GM15510 (cell line): ENCODE results near the gene EPM2AIP1.

ENCODE experiments used
- POLR2A ChIP-seq: IDR thresholded peaks from 3 replicates; pipeline ENCODE4 v1.6.1; 2011; ENCODE audit warnings: borderline replicate concordance; ENCODE audit not compliant: insufficient read length; ENCODE audit errors: extremely low read depth

Gene EPM2AIP1

GRCh38 chr3:36965440-36965839 lies 27.5 kb downstream of the EPM2AIP1 start:
- TF ChIP-seq POLR2A: no peak

GRCh38 chr3:36964817-36965216 lies 28.1 kb downstream of the EPM2AIP1 start:
- TF ChIP-seq POLR2A: no peak

GRCh38 chr3:36964331-36964730 lies 28.6 kb downstream of the EPM2AIP1 start:
- no peak for TF ChIP-seq POLR2A

- no peak for TF ChIP-seq POLR2A
Measured at GRCh38 chr3:36960502-36960901, 32.4 kb downstream of the EPM2AIP1 start.

- no peak for TF ChIP-seq POLR2A
Measured at GRCh38 chr3:36959821-36960220, 33.1 kb downstream of the EPM2AIP1 start.

- no peak for TF ChIP-seq POLR2A
Measured at GRCh38 chr3:36957862-36958686, 34.9 kb downstream of the EPM2AIP1 start.

- TF ChIP-seq POLR2A: no peak
Measured at GRCh38 chr3:36957063-36957462, 35.9 kb downstream of the EPM2AIP1 start.

GRCh38 chr3:36956155-36956554 lies 36.8 kb downstream of the EPM2AIP1 start:
- TF ChIP-seq POLR2A: no peak

- TF ChIP-seq POLR2A: no peak
Measured at GRCh38 chr3:36954452-36955134, 38.3 kb downstream of the EPM2AIP1 start.

- TF ChIP-seq POLR2A: no peak
Measured at GRCh38 chr3:36945333-36945980, 47.5 kb downstream of the EPM2AIP1 start.

GRCh38 chr3:36944641-36945270 lies 48.2 kb downstream of the EPM2AIP1 start, which contains the start of gene TRANK1:
TSS of gene TRANK1 (minus strand) at chr3:36945054. CDS start at chr3:36944809, 245 bp downstream.
- no peak for TF ChIP-seq POLR2A

GRCh38 chr3:36944012-36944640 lies 48.8 kb downstream of the EPM2AIP1 start:
- no peak for TF ChIP-seq POLR2A

- TF ChIP-seq POLR2A: no peak
Measured at GRCh38 chr3:36943601-36944000, 49.3 kb downstream of the EPM2AIP1 start.

GRCh38 chr3:36942638-36943248 lies 50.2 kb downstream of the EPM2AIP1 start:
- TF ChIP-seq POLR2A: no peak
